HG03103 (cell line): Measurements from ENCODE around the gene LRP1B.

ENCODE experiments used
- ATAC-seq: cut with Tn5 transposase; IDR thresholded peaks from one replicate; pipeline ENCODE4 v1.9.1; 2021; ENCODE audit warnings: low read depth; ENCODE audit not compliant: unreplicated experiment

Gene LRP1B

GRCh38 chr2:140791802-140792201, 1339.0 kb downstream of the LRP1B start:
- no peak for ATAC-seq

- ATAC-seq = no peak
These were observed 1344.2 kb downstream of the LRP1B start for GRCh38 chr2:140786585-140786984.

- ATAC-seq = no peak
These were observed 1355.4 kb downstream of the LRP1B start for GRCh38 chr2:140775411-140775810.

GRCh38 chr2:140770645-140771044, 1360.2 kb downstream of the LRP1B start:
- ATAC-seq = no peak

- ATAC-seq = no peak
These were observed 1369.0 kb downstream of the LRP1B start for GRCh38 chr2:140761807-140762206.

- no peak for ATAC-seq
These were observed 1371.2 kb downstream of the LRP1B start for GRCh38 chr2:140759426-140760156.

- ATAC-seq = peak; percentile 88
These were observed 1383.2 kb downstream of the LRP1B start for GRCh38 chr2:140747665-140748064.

GRCh38 chr2:140747090-140747489, 1383.7 kb downstream of the LRP1B start:
- ATAC-seq = no peak

- no peak for ATAC-seq
These were observed 1386.4 kb downstream of the LRP1B start for GRCh38 chr2:140744379-140744778.

- ATAC-seq = no peak
These were observed 1393.8 kb downstream of the LRP1B start for GRCh38 chr2:140737006-140737405.

- no peak for ATAC-seq
These were observed 1395.8 kb downstream of the LRP1B start for GRCh38 chr2:140734992-140735391.

GRCh38 chr2:140718999-140719398, 1411.8 kb downstream of the LRP1B start:
- ATAC-seq = no peak

- ATAC-seq = no peak
These were observed 1413.3 kb downstream of the LRP1B start for GRCh38 chr2:140717481-140717880.

GRCh38 chr2:140714586-140714985, 1416.2 kb downstream of the LRP1B start:
- no peak for ATAC-seq

- ATAC-seq = no peak
These were observed 1418.9 kb downstream of the LRP1B start for GRCh38 chr2:140711867-140712266.

GRCh38 chr2:140701726-140702125, 1429.1 kb downstream of the LRP1B start:
- ATAC-seq = no peak

GRCh38 chr2:140698636-140699035, 1432.2 kb downstream of the LRP1B start:
- ATAC-seq = no peak

- no peak for ATAC-seq
These were observed 1434.4 kb downstream of the LRP1B start for GRCh38 chr2:140696449-140696848.

GRCh38 chr2:140695155-140695554, 1435.7 kb downstream of the LRP1B start:
- no peak for ATAC-seq

GRCh38 chr2:140687825-140688224, 1443.0 kb downstream of the LRP1B start:
- no peak for ATAC-seq

- ATAC-seq = no peak
These were observed 1447.2 kb downstream of the LRP1B start for GRCh38 chr2:140683658-140684057.

- no peak for ATAC-seq
These were observed 1450.0 kb downstream of the LRP1B start for GRCh38 chr2:140680862-140681261.

- no peak for ATAC-seq
These were observed 1451.1 kb downstream of the LRP1B start for GRCh38 chr2:140679752-140680151.
